Body of pancreas (tissue), 4 donors: ENCODE results near the gene GULP1. TPM values are rescaled to one million over a fixed set of nuclear protein-coding genes. Genes with fewer than 3 reads are reported as not detected.

Experiments
- ATAC-seq: fragments of 150-250 bp; one replicate; pipeline ENCODE4 v1.9.1; 2016
- DNase-seq, 4 donors: peaks; one replicate each; pipeline ENCODE4 v3.0.0-alpha.2; 2019
- H3K27ac ChIP-seq, 4 donors: fragments of 200-600 bp; sonication (generic); 1 replicate in 3 of 4; 2 replicates in 1 of 4; pipeline versions ENCODE4 v1.5.1 to v1.6.1; 2016 to 2019; ENCODE audit warnings: mild to moderate bottlenecking in 1 of 4, mixed read lengths in 1 of 4, moderate library complexity in 1 of 4
- H3K27me3 ChIP-seq, 2 donors: fragments of 200-600 bp; sonication (generic); one replicate each; pipeline ENCODE4 v1.6.0; 2016; ENCODE audit warnings: mild to moderate bottlenecking in 1 of 2
- H3K36me3 ChIP-seq, 2 donors: fragments of 200-600 bp; sonication (generic); replicated peaks in 1 of 2; 2 replicates each; pipeline ENCODE4 v1.5.1; 2016; ENCODE audit warnings: low read depth in 2 of 2; ENCODE audit not compliant: insufficient read depth in 1 of 2
- H3K4me1 ChIP-seq: fragments of 200-600 bp; sonication (generic); one replicate; pipeline ENCODE4 v1.6.0; 2016
- H3K4me3 ChIP-seq, 2 donors: fragments of 200-600 bp; sonication (generic); 1 replicate in 1 of 2; 2 replicates in 1 of 2; pipeline ENCODE4 v1.5.1; 2016 to 2019
- H3K9me3 ChIP-seq, 3 donors: fragments of 200-600 bp; sonication (generic); 1 replicate in 2 of 3; 2 replicates in 1 of 3; pipeline ENCODE4 v1.5.1; 2016
- POLR2A ChIP-seq, 3 donors: fragments of 450-650 bp; IDR thresholded peaks; one replicate each; pipeline ENCODE4 v1.6.1; 2016; ENCODE audit warnings: antibody characterized with exemption in 3 of 3, mild to moderate bottlenecking in 2 of 3
- WGBS, 2 donors: methylation state at CpG; one replicate each; pipeline ENCODE4 v1.1.5; 2017; 5-methylcytosine and 5-hydroxymethylcytosine counted together
- intact Hi-C: fragments of 100-400 bp; cut with DNase I; formaldehyde crosslinking; loops from one replicate; pipeline ENCODE4 v1.15.1; 2023
- total RNA-seq, 2 donors: library from RNA; depleted of rRNA; stranded (reverse); fragments of >200 nt; gene quantifications; one replicate each; pipeline ENCODE4 v1.1.0, GENCODE V29; 2016
- TF ChIP-seq, protein P1 (sequence below), 7 experiments: fragments of 450-650 bp in 4 of 7; fragments of 200-600 bp in 3 of 7; sonication (generic) in 3 of 7; IDR thresholded peaks; one replicate each; pipeline ENCODE4 v1.5.1; 2016 to 2019; ENCODE audit warnings: antibody characterized with exemption in 7 of 7

The GULP1 gene
- total RNA-seq, 2 donors from 2014 or later = 24.7 to 50.3 TPM

DNA sequence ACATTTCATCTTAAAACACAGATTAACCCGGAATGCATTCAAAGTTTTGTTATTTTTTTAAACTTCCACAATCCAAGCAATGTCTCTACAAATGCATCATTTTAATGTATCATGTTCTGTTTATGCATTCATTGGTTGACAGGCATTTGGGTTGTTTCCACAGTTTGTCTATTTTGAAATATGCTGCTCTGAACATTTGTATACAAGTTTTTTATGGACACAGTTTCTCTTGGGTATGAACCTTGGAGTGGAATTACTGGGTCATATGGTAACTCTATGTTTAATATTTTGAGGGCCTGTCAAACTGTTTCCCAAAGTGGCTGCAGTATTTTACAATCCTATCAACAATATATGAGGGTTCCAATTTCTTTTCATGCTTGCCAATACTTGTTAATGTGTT is 57.3 kb downstream of the GULP1 start:
- no peaks in the 10 kb centered on the region for H3K36me3 ChIP-seq
- DNase-seq = no peak
- intact Hi-C loops = no loop called here
- no peak for TF ChIP-seq POLR2A (IDR thresholded peaks at IDR 0.05)
- TF ChIP-seq, protein P1, sequence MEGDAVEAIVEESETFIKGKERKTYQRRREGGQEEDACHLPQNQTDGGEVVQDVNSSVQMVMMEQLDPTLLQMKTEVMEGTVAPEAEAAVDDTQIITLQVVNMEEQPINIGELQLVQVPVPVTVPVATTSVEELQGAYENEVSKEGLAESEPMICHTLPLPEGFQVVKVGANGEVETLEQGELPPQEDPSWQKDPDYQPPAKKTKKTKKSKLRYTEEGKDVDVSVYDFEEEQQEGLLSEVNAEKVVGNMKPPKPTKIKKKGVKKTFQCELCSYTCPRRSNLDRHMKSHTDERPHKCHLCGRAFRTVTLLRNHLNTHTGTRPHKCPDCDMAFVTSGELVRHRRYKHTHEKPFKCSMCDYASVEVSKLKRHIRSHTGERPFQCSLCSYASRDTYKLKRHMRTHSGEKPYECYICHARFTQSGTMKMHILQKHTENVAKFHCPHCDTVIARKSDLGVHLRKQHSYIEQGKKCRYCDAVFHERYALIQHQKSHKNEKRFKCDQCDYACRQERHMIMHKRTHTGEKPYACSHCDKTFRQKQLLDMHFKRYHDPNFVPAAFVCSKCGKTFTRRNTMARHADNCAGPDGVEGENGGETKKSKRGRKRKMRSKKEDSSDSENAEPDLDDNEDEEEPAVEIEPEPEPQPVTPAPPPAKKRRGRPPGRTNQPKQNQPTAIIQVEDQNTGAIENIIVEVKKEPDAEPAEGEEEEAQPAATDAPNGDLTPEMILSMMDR (IDR thresholded peaks at IDR 0.05) = no peak
- H3K4me1 ChIP-seq = peaks cover 5% of the 10 kb centered on the region
- H3K27me3 ChIP-seq = no peaks in the 10 kb centered on the region
- H3K4me3 ChIP-seq = no peak overlapping the region
- WGBS, 2 donors = 89 to 93% methylated on average over 1 of the region's 1 CpG
- H3K9me3 ChIP-seq = no peaks in the 10 kb centered on the region
- H3K27ac ChIP-seq = no peak overlapping the region
- ATAC-seq = no peak

DNA sequence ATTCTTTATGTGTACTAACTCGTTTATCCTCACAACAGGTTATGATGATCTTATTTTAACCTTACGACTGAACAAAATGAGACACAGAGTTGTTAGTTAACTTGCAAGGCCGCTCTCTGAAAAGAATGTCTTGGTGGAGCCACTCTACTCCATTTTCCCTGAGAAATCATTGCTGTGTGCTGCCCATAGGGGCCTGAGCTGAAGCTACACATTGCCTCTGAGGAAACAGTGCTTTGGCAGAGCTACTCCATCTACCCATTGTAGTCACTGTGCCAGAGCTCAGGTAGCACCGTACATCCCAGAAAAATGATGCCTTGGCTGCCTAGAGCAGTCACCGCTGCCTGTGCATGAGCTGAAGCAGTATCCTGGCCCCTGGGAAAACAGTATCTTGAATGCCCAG is 61.6 kb downstream of the GULP1 start:
- ATAC-seq (no peak), DNase-seq (no peak)
- intact Hi-C loops = no loop called here
- WGBS, 2 donors = 87 to 98% methylated on average over 4 to 5 of the region's 5 CpGs
- Histone ChIP-seq H3K36me3 (no peaks in the 10 kb centered on the region), H3K9me3 (no peaks in the 10 kb centered on the region), H3K27ac (no peak overlapping the region), H3K27me3 (no peaks in the 10 kb centered on the region), H3K4me3 (no peak overlapping the region), H3K4me1 (no peaks in the 10 kb centered on the region)
- TF ChIP-seq POLR2A (IDR thresholded peaks at IDR 0.05) = no peak
- TF ChIP-seq, protein P1 (IDR thresholded peaks at IDR 0.05) = no peak

- H3K4me1 ChIP-seq = peaks cover 10% of the 10 kb centered on the region
- TF ChIP-seq, protein P1 (IDR thresholded peaks at IDR 0.05) = no peak
- no peak for TF ChIP-seq POLR2A (IDR thresholded peaks at IDR 0.05)
- no peaks in the 10 kb centered on the region for H3K36me3 ChIP-seq
- WGBS, 2 donors = 93 to 94% methylated on average over 9 of the region's 9 CpGs
- ATAC-seq = no peak
- no peaks in the 10 kb centered on the region for H3K9me3 ChIP-seq
- no peak overlapping the region for H3K27ac ChIP-seq
- intact Hi-C loops = no loop called here
- DNase-seq = no peak
- no peaks in the 10 kb centered on the region for H3K27me3 ChIP-seq
- H3K4me3 ChIP-seq = no peak overlapping the region
Observed at GRCh38 chr2:188360485-188361263, 69.0 kb downstream of the GULP1 start.

GRCh38 chr2:188364033-188364630 is 72.5 kb downstream of the GULP1 start:
- DNase-seq (no peak), ATAC-seq (no peak)
- H3K4me3 ChIP-seq = no peak overlapping the region
- TF ChIP-seq, protein P1 (IDR thresholded peaks at IDR 0.05) = no peak
- no peak for TF ChIP-seq POLR2A (IDR thresholded peaks at IDR 0.05)
- H3K36me3 ChIP-seq = no peaks in the 10 kb centered on the region
- H3K27me3 ChIP-seq = no peaks in the 10 kb centered on the region
- H3K27ac ChIP-seq = no peak overlapping the region
- intact Hi-C loops = no loop called here
- no peaks in the 10 kb centered on the region for H3K9me3 ChIP-seq
- H3K4me1 ChIP-seq = peaks cover 17% of the 10 kb centered on the region
- WGBS, 2 donors = 66 to 71% methylated on average over 4 of the region's 4 CpGs
